ENCODE measurements around the gene POC1A.

Gene POC1A

GRCh38 chr3:52078781-52079560 lies 75.3 kb downstream of the POC1A start:
- TF ChIP-seq GATA3 (IDR thresholded peaks at IDR 0.05; ENCODE audit: low read depth, low read length) (no peak), GATA2 (IDR thresholded peaks at IDR 0.05; ENCODE audit: low read depth, low read length) (no peak)

- TF ChIP-seq GATA3 (IDR thresholded peaks at IDR 0.05; ENCODE audit: low read depth, low read length) (no peak), GATA2 (IDR thresholded peaks at IDR 0.05; ENCODE audit: low read depth, low read length) (no peak)
Measured at GRCh38 chr3:52077925-52078324, 76.3 kb downstream of the POC1A start.

GRCh38 chr3:52076896-52077780 lies 77.1 kb downstream of the POC1A start:
- TF ChIP-seq GATA3 (IDR thresholded peaks at IDR 0.05; ENCODE audit: low read depth, low read length) (no peak), GATA2 (IDR thresholded peaks at IDR 0.05; ENCODE audit: low read depth, low read length) (no peak)

GRCh38 chr3:52073490-52073889 lies 80.7 kb downstream of the POC1A start:
- no peak for TF ChIP-seq GATA2 (IDR thresholded peaks at IDR 0.05; ENCODE audit: low read depth, low read length)
- no peak for TF ChIP-seq GATA3 (IDR thresholded peaks at IDR 0.05; ENCODE audit: low read depth, low read length)

GRCh38 chr3:52072471-52072870 lies 81.8 kb downstream of the POC1A start:
- TF ChIP-seq GATA3 (IDR thresholded peaks at IDR 0.05; ENCODE audit: low read depth, low read length) (no peak), GATA2 (IDR thresholded peaks at IDR 0.05; ENCODE audit: low read depth, low read length) (no peak)

- TF ChIP-seq GATA3 (IDR thresholded peaks at IDR 0.05; ENCODE audit: low read depth, low read length) (no peak), GATA2 (IDR thresholded peaks at IDR 0.05; ENCODE audit: low read depth, low read length) (no peak)
Measured at GRCh38 chr3:52072020-52072419, 82.2 kb downstream of the POC1A start.

- TF ChIP-seq GATA2 (IDR thresholded peaks at IDR 0.05; ENCODE audit: low read depth, low read length), result no peak
- no peak for TF ChIP-seq GATA3 (IDR thresholded peaks at IDR 0.05; ENCODE audit: low read depth, low read length)
Measured at GRCh38 chr3:52070724-52071621, 83.2 kb downstream of the POC1A start.

- no peak for TF ChIP-seq GATA3 (IDR thresholded peaks at IDR 0.05; ENCODE audit: low read depth, low read length)
- no peak for TF ChIP-seq GATA2 (IDR thresholded peaks at IDR 0.05; ENCODE audit: low read depth, low read length)
Measured at GRCh38 chr3:52069855-52070254, 84.4 kb downstream of the POC1A start.

GRCh38 chr3:52069135-52069534 lies 85.1 kb downstream of the POC1A start:
- TF ChIP-seq GATA3 (IDR thresholded peaks at IDR 0.05; ENCODE audit: low read depth, low read length), result no peak
- no peak for TF ChIP-seq GATA2 (IDR thresholded peaks at IDR 0.05; ENCODE audit: low read depth, low read length)

- TF ChIP-seq GATA2 (IDR thresholded peaks at IDR 0.05; ENCODE audit: low read depth, low read length), result no peak
- TF ChIP-seq GATA3 (IDR thresholded peaks at IDR 0.05; ENCODE audit: low read depth, low read length), result no peak
Measured at GRCh38 chr3:52068730-52069129, 85.5 kb downstream of the POC1A start.

- TF ChIP-seq GATA3 (IDR thresholded peaks at IDR 0.05; ENCODE audit: low read depth, low read length) (no peak), GATA2 (IDR thresholded peaks at IDR 0.05; ENCODE audit: low read depth, low read length) (no peak)
Measured at GRCh38 chr3:52068055-52068571, 86.1 kb downstream of the POC1A start.

GRCh38 chr3:52067526-52067925 lies 86.7 kb downstream of the POC1A start:
- TF ChIP-seq GATA2 (IDR thresholded peaks at IDR 0.05; ENCODE audit: low read depth, low read length) (no peak), GATA3 (IDR thresholded peaks at IDR 0.05; ENCODE audit: low read depth, low read length) (no peak)

GRCh38 chr3:52067046-52067445 lies 87.2 kb downstream of the POC1A start:
- TF ChIP-seq GATA3 (IDR thresholded peaks at IDR 0.05; ENCODE audit: low read depth, low read length) (no peak), GATA2 (IDR thresholded peaks at IDR 0.05; ENCODE audit: low read depth, low read length) (no peak)

Data from SH-SY5Y (cell line).